BE2C (cell line): ENCODE measurements around the gene CFAP65.

Experiments used
- DNase-seq: peaks from one replicate; pipeline ENCODE4 v3.0.0-alpha.2; 2020
- H3K27me3 ChIP-seq: fragments of 250-450 bp; sonication (Bioruptor Pico); 2 replicates; pipeline ENCODE4 v1.5.1; 2020; ENCODE audit warnings: mild to moderate bottlenecking
- H3K36me3 ChIP-seq: fragments of 250-450 bp; sonication (Bioruptor Pico); 2 replicates; pipeline ENCODE4 v1.5.1; 2020; ENCODE audit warnings: mild to moderate bottlenecking
- H3K4me1 ChIP-seq: fragments of 250-450 bp; sonication (Bioruptor Pico); 2 replicates; pipeline ENCODE4 v1.5.1; 2020
- H3K4me3 ChIP-seq: 2 replicates; pipeline ENCODE4 v1.5.1; 2011; ENCODE audit warnings: low read depth, low read length
- H3K9me3 ChIP-seq: fragments of 250-450 bp; sonication (Bioruptor Pico); 2 replicates; pipeline ENCODE4 v1.5.1; 2020
- CTCF ChIP-seq: IDR thresholded peaks from 2 replicates; pipeline ENCODE4 v1.5.1; 2012; ENCODE audit warnings: mild to moderate bottlenecking, low read depth, low read length

Gene CFAP65

GRCh38 chr2:218964041-218964771, 77.1 kb downstream of the CFAP65 start:
- no peaks in the 10 kb centered on the region for H3K9me3 ChIP-seq
- DNase-seq = peak; percentile 81
- H3K27me3 ChIP-seq = no peaks in the 10 kb centered on the region
- peaks cover 10% of the 10 kb centered on the region for H3K4me1 ChIP-seq
- H3K36me3 ChIP-seq = peaks cover 7% of the 10 kb centered on the region; the same call in 1 of the 2 replicates
- H3K4me3 ChIP-seq = peak overlapping the region; percentile 72
- TF ChIP-seq CTCF = no peak

GRCh38 chr2:218963601-218964000, 77.7 kb downstream of the CFAP65 start:
- Histone ChIP-seq H3K9me3 (no peaks in the 10 kb centered on the region), H3K27me3 (no peaks in the 10 kb centered on the region), H3K36me3 (peaks cover 7% of the 10 kb centered on the region; the same call in 1 of the 2 replicates), H3K4me3 (peak overlapping the region; percentile 72), H3K4me1 (peaks cover 10% of the 10 kb centered on the region)
- no peak for DNase-seq
- TF ChIP-seq CTCF = no peak

- H3K9me3 ChIP-seq = no peaks in the 10 kb centered on the region
- peaks cover 7% of the 10 kb centered on the region; the same call in 1 of the 2 replicates for H3K36me3 ChIP-seq
- peak; percentile 97 for DNase-seq
- no peaks in the 10 kb centered on the region for H3K27me3 ChIP-seq
- peaks cover 7% of the 10 kb centered on the region for H3K4me1 ChIP-seq
- TF ChIP-seq CTCF = no peak
- H3K4me3 ChIP-seq = peak overlapping the region; percentile 72
Measured at GRCh38 chr2:218962859-218963492, 78.3 kb downstream of the CFAP65 start.

GRCh38 chr2:218961651-218962570, 79.4 kb downstream of the CFAP65 start:
- TF ChIP-seq CTCF = no peak
- H3K4me1 ChIP-seq = peaks cover 7% of the 10 kb centered on the region
- H3K27me3 ChIP-seq = no peaks in the 10 kb centered on the region
- DNase-seq = peak; percentile 86
- peaks cover 7% of the 10 kb centered on the region; the same call in 1 of the 2 replicates for H3K36me3 ChIP-seq
- no peaks in the 10 kb centered on the region for H3K9me3 ChIP-seq
- peak overlapping the region; percentile 72 for H3K4me3 ChIP-seq

GRCh38 chr2:218961229-218961628, 80.1 kb downstream of the CFAP65 start:
- DNase-seq = no peak
- Histone ChIP-seq H3K27me3 (no peaks in the 10 kb centered on the region), H3K4me1 (peaks cover 7% of the 10 kb centered on the region), H3K9me3 (no peaks in the 10 kb centered on the region), H3K36me3 (peaks cover 7% of the 10 kb centered on the region; the same call in 1 of the 2 replicates), H3K4me3 (peak overlapping the region; percentile 72)
- no peak for TF ChIP-seq CTCF
